NCI-H1092 treated with DMSO at 0.1 percent for 48 hours (cell line): ENCODE results near the gene PSRC1.
"Not testable (repeated sequence)": the region's sequence is repeated elsewhere in the genome, so short reads cannot be mapped to it uniquely, and the experiment has no call there.

ENCODE experiments used
- DNase-seq: peaks from one replicate; lab custom pipeline; 2025; lab: John Stamatoyannopoulos, UW

PSRC1 gene

GRCh38 chr1:109282952-109283747, at the start of gene PSRC1:
TSS of gene PSRC1 (minus strand) at chr1:109283145.
- peak; percentile 97 for DNase-seq

- no peak for DNase-seq
These were observed 48.2 kb upstream of the PSRC1 start for GRCh38 chr1:109331113-109331512.

- no peak for DNase-seq
These were observed 44.3 kb upstream of the PSRC1 start for GRCh38 chr1:109327285-109327684.

GRCh38 chr1:109322974-109323373, 40.0 kb upstream of the PSRC1 start:
- no peak for DNase-seq

GRCh38 chr1:109319114-109319513, 36.2 kb upstream of the PSRC1 start:
- DNase-seq: no peak

- DNase-seq: no peak
These were observed 33.6 kb upstream of the PSRC1 start for GRCh38 chr1:109316506-109316905.

GRCh38 chr1:109315288-109315687, 32.3 kb upstream of the PSRC1 start:
- no peak for DNase-seq

GRCh38 chr1:109314795-109315194, 31.9 kb upstream of the PSRC1 start:
- no peak for DNase-seq

GRCh38 chr1:109312978-109313775, 30.2 kb upstream of the PSRC1 start:
- no peak for DNase-seq

GRCh38 chr1:109312246-109312645, 29.3 kb upstream of the PSRC1 start:
- DNase-seq: no peak

- DNase-seq: no peak
These were observed 26.4 kb upstream of the PSRC1 start for GRCh38 chr1:109309347-109309746.

- peak; percentile 32 for DNase-seq
These were observed 24.5 kb upstream of the PSRC1 start for GRCh38 chr1:109307274-109308021.

GRCh38 chr1:109306832-109307273, 23.9 kb upstream of the PSRC1 start, which contains the start of gene MYBPHL:
TSS of gene MYBPHL (minus strand) at chr1:109307011. CDS start at chr1:109306991, 20 bp downstream.
- DNase-seq: no peak

GRCh38 chr1:109305991-109306390, 23.0 kb upstream of the PSRC1 start:
- DNase-seq: not testable (repeated sequence)

- DNase-seq: no peak
These were observed 21.4 kb upstream of the PSRC1 start for GRCh38 chr1:109304226-109304920.

GRCh38 chr1:109301874-109302273, 18.9 kb upstream of the PSRC1 start:
- no peak for DNase-seq

GRCh38 chr1:109300650-109301151, 17.8 kb upstream of the PSRC1 start:
- DNase-seq: no peak

GRCh38 chr1:109299558-109300343, 16.8 kb upstream of the PSRC1 start:
- no peak for DNase-seq

GRCh38 chr1:109298666-109299557, 16.0 kb upstream of the PSRC1 start:
- DNase-seq: no peak

GRCh38 chr1:109296782-109297181, 13.8 kb upstream of the PSRC1 start:
- DNase-seq: no peak
